K562 (cell line): ENCODE measurements around the gene SRP72. TPM values are rescaled to one million over a fixed set of nuclear protein-coding genes. Genes with fewer than 3 reads are reported as not detected.

ENCODE experiments used
- ARID4B ChIP-seq: sonication (generic); formaldehyde crosslinking; IDR thresholded peaks from 2 replicates; pipeline ENCODE4 v1.8.0; 2022; ENCODE audit warnings: mild to moderate bottlenecking, missing genetic modification reagents
- FOS ChIP-seq: IDR thresholded peaks from 3 replicates; pipeline ENCODE4 v1.6.1; 2011; ENCODE audit not compliant: insufficient read length; ENCODE audit errors: extremely low read depth
- GTF2E2 ChIP-seq: fragments of 200-800 bp; sonication (Bioruptor generic); IDR thresholded peaks from 2 replicates; pipeline ENCODE4 v1.6.1; 2016; ENCODE audit warnings: missing genetic modification characterization, missing compliant biosample characterization
- HSF4 ChIP-seq: fragments of 250-450 bp; sonication (Bioruptor Pico); IDR thresholded peaks from 2 replicates; pipeline ENCODE4 v2.1.2; 2022; ENCODE audit warnings: mild to moderate bottlenecking, moderate library complexity, borderline replicate concordance
- MNT ChIP-seq, 2 experiments: fragments of 450-650 bp; conservative IDR thresholded peaks; 2 replicates each; pipeline ENCODE4 v1.6.1; 2017; ENCODE audit warnings: mild to moderate bottlenecking in 2 of 2, moderate library complexity in 2 of 2
- PATZ1 ChIP-seq: fragments of 250-450 bp; sonication (Bioruptor Pico); IDR thresholded peaks from 2 replicates; pipeline ENCODE4 v1.5.0; 2020; ENCODE audit warnings: mild to moderate bottlenecking, borderline replicate concordance
- PML ChIP-seq: IDR thresholded peaks from 2 replicates; pipeline ENCODE4 v1.6.1; 2012; ENCODE audit warnings: low read length, inconsistent platforms
- POLR2AphosphoS5 ChIP-seq: IDR thresholded peaks from 2 replicates; pipeline ENCODE4 v1.6.1; 2011; ENCODE audit warnings: mild to moderate bottlenecking, low read depth, low read length, moderate library complexity; ENCODE audit not compliant: control insufficient read depth, insufficient read depth
- PURB ChIP-seq: sonication (generic); formaldehyde crosslinking; IDR thresholded peaks from 2 replicates; pipeline ENCODE4 v1.9.0; 2021; ENCODE audit warnings: low read depth, mild to moderate bottlenecking, missing genetic modification reagents
- ZMIZ1 ChIP-seq, 2 experiments: fragments of 150-350 bp in 1 of 2; IDR thresholded peaks; 2 replicates each; pipeline ENCODE4 v1.6.1; 2012 to 2016; ENCODE audit warnings: low read depth in 2 of 2, low read length in 2 of 2, mild to moderate bottlenecking in 1 of 2, moderate library complexity in 1 of 2
- ZNF347 ChIP-seq: fragments of 450-650 bp; formaldehyde crosslinking; IDR thresholded peaks from 2 replicates; pipeline ENCODE4 v1.4.0; 2020; ENCODE audit warnings: low read depth, mild to moderate bottlenecking, moderate library complexity
- polyA plus RNA-seq, 8 experiments: library from polyadenylated mRNA; depleted of rRNA in 4 of 8; stranded (reverse) in 5 of 8; unstranded in 3 of 8; fragments of >200 nt; fragmentation: Nextera tagmentation in 2 of 8; fragmentation: Illumina TruSeq in 1 of 8; extraction: Ambion mirVana in 2 of 8; extraction: Trizol in 1 of 8; gene quantifications; 2 replicates each; pipeline versions ENCODE4 v1.2.1 to v1.2.3, GENCODE V29; 2011 to 2014; ENCODE audit warnings: inconsistent platforms in 1 of 8, missing spikeins in 1 of 8
- total RNA-seq, 7 experiments: library from RNA; depleted of rRNA in 6 of 7; stranded (reverse); fragments of >200 nt in 6 of 7; fragmentation: Illumina TruSeq in 2 of 7; extraction: Trizol in 2 of 7; gene quantifications; 2 replicates each; pipeline versions ENCODE4 v1.2.1 to v1.2.3, GENCODE V29; 2011 to 2021; ENCODE audit warnings: low replicate concordance in 1 of 7

SRP72 gene
- total and polyA plus RNA-seq, 9 of the 15 experiments (the other 6 are each of a cell fraction or from before 2014, with no cell fraction given), result 124 to 341 (median 202) TPM

- TF ChIP-seq PATZ1 (CRISPR knock-in tag), result 0 out of 2 replicates have a peak, but pooled peaks have one; percentile 14
- TF ChIP-seq ARID4B (CRISPR knock-in tag), result no peak
- TF ChIP-seq GTF2E2 (tag), result no peak
- no peak for TF ChIP-seq PURB (CRISPR knock-in tag)
- 0 out of 2 replicates have a peak, but pooled peaks have one; percentile 10 for TF ChIP-seq PML
- TF ChIP-seq FOS, result no peak
- no peak for TF ChIP-seq ZMIZ1 (IDR thresholded peaks at IDR 0.05; ENCODE audit: low read depth in 2 of 2, low read length in 2 of 2)
- TF ChIP-seq MNT (conservative IDR thresholded peaks at IDR 0.05), result 0 out of 4 replicates have a peak, but pooled peaks of 1 of the 2 experiments have one; percentile 23
- TF ChIP-seq HSF4 (CRISPR knock-in tag), result no peak
- TF ChIP-seq ZNF347 (CRISPR knock-in tag), result no peak
- TF ChIP-seq POLR2AphosphoS5, result peak; percentile 65
These were observed 643 bp downstream of the SRP72 start (continued) for GRCh38 chr4:56468097-56468422.
